ENCODE results near the gene VASP.

DNA sequence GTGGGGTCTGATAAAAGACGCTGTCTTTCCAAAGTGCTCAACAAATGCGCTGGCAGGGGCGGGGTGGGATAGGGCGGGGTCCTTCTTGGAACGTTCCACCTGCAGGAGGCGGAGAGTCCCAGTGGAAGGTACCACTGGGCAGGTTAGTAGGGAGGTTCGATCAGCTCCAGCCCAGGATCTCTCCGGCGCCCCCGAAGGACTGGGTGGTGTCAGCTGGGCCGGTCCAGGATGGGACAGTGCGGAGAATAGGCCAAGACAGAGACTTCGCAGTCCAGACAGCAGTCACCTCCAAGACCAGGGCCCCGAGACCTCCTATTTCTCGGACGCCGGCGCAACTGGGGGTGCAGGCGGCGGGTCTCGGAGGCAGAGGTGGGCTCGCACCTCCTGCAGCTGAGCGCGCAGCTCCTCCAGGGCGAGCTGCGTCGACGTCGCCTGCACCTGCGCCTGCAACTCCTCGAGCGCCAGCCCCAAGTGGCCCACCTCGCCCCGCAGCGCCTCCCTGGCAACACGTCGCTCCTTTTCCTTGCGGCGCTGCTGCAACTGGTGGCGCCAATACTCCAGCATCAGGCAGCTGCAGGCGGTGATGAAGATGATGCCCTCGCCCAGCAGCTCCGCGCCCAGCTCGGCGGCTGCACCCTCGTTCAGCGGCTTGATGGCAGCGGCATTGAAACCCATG is 21.6 kb downstream of the VASP start:
- TF ChIP-seq POLR2A (IDR thresholded peaks at IDR 0.05) = no peak
- TF ChIP-seq, protein P1, sequence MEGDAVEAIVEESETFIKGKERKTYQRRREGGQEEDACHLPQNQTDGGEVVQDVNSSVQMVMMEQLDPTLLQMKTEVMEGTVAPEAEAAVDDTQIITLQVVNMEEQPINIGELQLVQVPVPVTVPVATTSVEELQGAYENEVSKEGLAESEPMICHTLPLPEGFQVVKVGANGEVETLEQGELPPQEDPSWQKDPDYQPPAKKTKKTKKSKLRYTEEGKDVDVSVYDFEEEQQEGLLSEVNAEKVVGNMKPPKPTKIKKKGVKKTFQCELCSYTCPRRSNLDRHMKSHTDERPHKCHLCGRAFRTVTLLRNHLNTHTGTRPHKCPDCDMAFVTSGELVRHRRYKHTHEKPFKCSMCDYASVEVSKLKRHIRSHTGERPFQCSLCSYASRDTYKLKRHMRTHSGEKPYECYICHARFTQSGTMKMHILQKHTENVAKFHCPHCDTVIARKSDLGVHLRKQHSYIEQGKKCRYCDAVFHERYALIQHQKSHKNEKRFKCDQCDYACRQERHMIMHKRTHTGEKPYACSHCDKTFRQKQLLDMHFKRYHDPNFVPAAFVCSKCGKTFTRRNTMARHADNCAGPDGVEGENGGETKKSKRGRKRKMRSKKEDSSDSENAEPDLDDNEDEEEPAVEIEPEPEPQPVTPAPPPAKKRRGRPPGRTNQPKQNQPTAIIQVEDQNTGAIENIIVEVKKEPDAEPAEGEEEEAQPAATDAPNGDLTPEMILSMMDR (IDR thresholded peaks at IDR 0.05) = peak in 2 of 6 experiments; percentile 4 to 19

Data from esophagus squamous epithelium (tissue), 4 donors.